HepG2 (cell line): Measurements from ENCODE around the gene NKX3-2. TPM values are rescaled to one million over a fixed set of nuclear protein-coding genes. Genes with fewer than 3 reads are reported as not detected.

Experiments
- EZH2 ChIP-seq: conservative IDR thresholded peaks from 2 replicates; pipeline ENCODE4 v1.6.1; 2012; ENCODE audit warnings: mild to moderate bottlenecking, low read depth, low read length, moderate library complexity
- GABPA ChIP-seq, 2 experiments: IDR thresholded peaks; 2 replicates each; pipeline ENCODE4 v1.6.1; 2011 to 2016; ENCODE audit warnings: low read depth in 2 of 2, low read length in 1 of 2, missing biosample characterization in 1 of 2, missing genetic modification characterization in 1 of 2
- JUND ChIP-seq: sonication (generic); formaldehyde crosslinking; IDR thresholded peaks from 2 replicates; pipeline ENCODE4 v1.8.0; 2022; ENCODE audit warnings: mild to moderate bottlenecking, missing genetic modification reagents
- KLF15 ChIP-seq: sonication (generic); formaldehyde crosslinking; IDR thresholded peaks from 2 replicates; pipeline ENCODE4 v1.8.1; 2023; ENCODE audit warnings: borderline replicate concordance, mild to moderate bottlenecking, inconsistent platforms, missing genetic modification reagents, mixed read lengths
- NFKBIZ ChIP-seq: IDR thresholded peaks from 2 replicates; pipeline ENCODE4 v1.6.1; 2018; ENCODE audit warnings: missing genetic modification reagents, missing compliant biosample characterization
- PCBP1 ChIP-seq: fragments of 200-400 bp; formaldehyde crosslinking; IDR thresholded peaks from 2 replicates; pipeline ENCODE4 v1.6.1; 2017; ENCODE audit warnings: mild to moderate bottlenecking, low read depth, low read length, borderline replicate concordance
- RCOR2 ChIP-seq: IDR thresholded peaks from 2 replicates; pipeline ENCODE4 v1.6.1; 2016; ENCODE audit warnings: missing biosample characterization, missing genetic modification reagents
- TBP ChIP-seq: sonication (generic); formaldehyde crosslinking; IDR thresholded peaks from 2 replicates; pipeline ENCODE4 v1.5.0; 2020; ENCODE audit warnings: missing genetic modification reagents
- UBTF ChIP-seq: sonication (generic); formaldehyde crosslinking; IDR thresholded peaks from 2 replicates; pipeline ENCODE4 v1.4.0; 2020; ENCODE audit warnings: mild to moderate bottlenecking, missing genetic modification reagents
- ZIK1 ChIP-seq: sonication (generic); formaldehyde crosslinking; IDR thresholded peaks from 2 replicates; pipeline ENCODE4 v1.5.0; 2020; ENCODE audit warnings: mild to moderate bottlenecking, low read depth, missing genetic modification reagents, borderline replicate concordance
- ZNF256 ChIP-seq: sonication (generic); formaldehyde crosslinking; conservative IDR thresholded peaks from 2 replicates; pipeline ENCODE4 v1.4.0; 2020; ENCODE audit warnings: missing genetic modification reagents
- ZNF737 ChIP-seq: sonication (generic); formaldehyde crosslinking; IDR thresholded peaks from 2 replicates; pipeline ENCODE4 v1.5.0; 2020; ENCODE audit warnings: missing genetic modification reagents, mild to moderate bottlenecking, borderline replicate concordance
- polyA plus RNA-seq, 8 experiments: library from polyadenylated mRNA; depleted of rRNA in 3 of 8; stranded (reverse) in 7 of 8; unstranded in 1 of 8; fragments of >200 nt; fragmentation: Illumina TruSeq in 4 of 8; extraction: Trizol in 4 of 8; gene quantifications; 2 replicates each; pipeline versions ENCODE4 v1.2.1 to v1.2.3, GENCODE V29; 2011 to 2016; ENCODE audit warnings: low read depth in 4 of 8, missing spikeins in 1 of 8, mixed read lengths in 1 of 8; ENCODE audit not compliant: insufficient read depth in 1 of 8
- total RNA-seq, 5 experiments: library from RNA; depleted of rRNA; stranded (reverse); fragments of >200 nt; fragmentation: Illumina TruSeq; extraction: Trizol; gene quantifications; 2 replicates each; pipeline ENCODE4 v1.2.3, GENCODE V29; 2016; ENCODE audit warnings: low read depth in 1 of 5
- TF ChIP-seq, protein P1 (sequence below): sonication (generic); formaldehyde crosslinking; IDR thresholded peaks from 2 replicates; pipeline ENCODE4 v1.8.1; 2023; ENCODE audit warnings: missing genetic modification reagents, mild to moderate bottlenecking, borderline replicate concordance
- TF ChIP-seq, protein P2 (sequence below): sonication (generic); formaldehyde crosslinking; IDR thresholded peaks from 2 replicates; pipeline ENCODE4 v1.4.0; 2020; ENCODE audit warnings: low read depth, mild to moderate bottlenecking, missing genetic modification reagents

Gene NKX3-2
- total and polyA plus RNA-seq, 2 of the 13 experiments (the other 11 are each of a cell fraction or from before 2014, with no cell fraction given): 0.07 to 0.13 TPM

- TF ChIP-seq NFKBIZ (no peak), GABPA (IDR thresholded peaks at IDR 0.05; ENCODE audit: low read depth, low read length) (0 out of 2 replicates have a peak, but pooled peaks have one; percentile 15), GABPA (CRISPR knock-in tag; IDR thresholded peaks at IDR 0.05; ENCODE audit: low read depth) (no peak), EZH2 (0 out of 2 replicates have a peak, but pooled peaks have one; percentile 38), PCBP1 (no peak), JUND (CRISPR knock-in tag) (no peak), TBP (CRISPR knock-in tag) (no peak), KLF15 (CRISPR knock-in tag) (no peak), UBTF (peak; percentile 38; the same call in 1 of the 2 replicates), ZNF256 (CRISPR knock-in tag) (no peak), RCOR2 (CRISPR knock-in tag) (no peak), ZIK1 (CRISPR knock-in tag) (no peak), ZNF737 (no peak)
- TF ChIP-seq, protein P1, sequence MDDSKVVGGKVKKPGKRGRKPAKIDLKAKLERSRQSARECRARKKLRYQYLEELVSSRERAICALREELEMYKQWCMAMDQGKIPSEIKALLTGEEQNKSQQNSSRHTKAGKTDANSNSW (CRISPR knock-in tag): no peak
- TF ChIP-seq, protein P2, sequence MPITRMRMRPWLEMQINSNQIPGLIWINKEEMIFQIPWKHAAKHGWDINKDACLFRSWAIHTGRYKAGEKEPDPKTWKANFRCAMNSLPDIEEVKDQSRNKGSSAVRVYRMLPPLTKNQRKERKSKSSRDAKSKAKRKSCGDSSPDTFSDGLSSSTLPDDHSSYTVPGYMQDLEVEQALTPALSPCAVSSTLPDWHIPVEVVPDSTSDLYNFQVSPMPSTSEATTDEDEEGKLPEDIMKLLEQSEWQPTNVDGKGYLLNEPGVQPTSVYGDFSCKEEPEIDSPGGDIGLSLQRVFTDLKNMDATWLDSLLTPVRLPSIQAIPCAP: no peak
Measured at GRCh38 chr4:13546941-13547484, 2.7 kb upstream of the NKX3-2 start (continued).
